ENCODE data around the gene CIC. TPM values are rescaled to one million over a fixed set of nuclear protein-coding genes. Genes with fewer than 3 reads are reported as not detected.

The CIC gene
- total and polyA plus RNA-seq, 10 of the 15 experiments (the other 5 are each of a cell fraction or from before 2014, with no cell fraction given), result 0.18 to 50.6 (median 7.1) TPM

DNA sequence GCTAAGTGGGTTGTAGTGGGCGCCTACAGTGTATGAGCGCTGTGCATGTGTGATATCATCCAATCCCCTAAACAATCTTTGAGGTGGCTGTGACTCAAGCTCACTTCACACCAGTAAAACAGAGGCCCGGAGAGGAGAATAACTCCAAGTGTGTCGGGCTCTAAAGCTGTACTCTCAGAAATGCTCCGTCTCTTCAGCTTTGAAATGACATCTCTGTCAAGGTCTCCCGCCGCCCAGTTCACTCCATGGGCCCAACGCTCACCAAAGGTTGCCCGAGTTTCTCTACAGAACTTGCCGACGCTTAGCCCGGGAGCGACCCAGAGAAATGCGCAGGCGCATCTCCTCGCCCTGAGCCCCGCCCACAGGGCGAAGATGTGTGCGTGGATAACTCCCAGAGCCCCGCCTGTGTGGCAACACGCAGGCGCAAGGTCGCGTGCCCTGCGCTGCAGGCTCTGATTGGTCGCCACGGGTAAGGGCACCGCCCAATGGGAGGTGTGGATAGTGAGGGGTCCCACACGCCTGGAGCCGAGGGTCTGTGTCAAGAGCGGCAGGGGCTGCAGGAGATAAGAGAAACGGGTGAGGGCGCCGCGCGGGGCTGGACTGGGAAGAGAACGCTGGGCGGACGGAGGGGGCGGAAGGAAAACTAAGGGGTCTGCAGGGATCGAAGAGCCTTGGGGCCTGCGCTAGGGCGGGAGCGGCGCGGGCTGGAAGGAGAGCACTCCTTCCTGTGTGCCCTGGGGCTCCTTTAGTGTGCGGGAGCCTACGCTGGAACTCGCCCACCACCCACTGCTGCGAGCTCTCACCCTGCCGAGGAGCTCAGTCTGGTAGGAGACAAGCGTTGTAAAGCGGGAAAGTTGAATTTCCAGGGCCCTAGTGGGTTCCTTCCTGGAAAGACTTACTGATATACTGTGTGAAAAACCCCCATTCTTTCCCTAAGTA lies 49.0 kb upstream of the CIC start, which contains the start of gene ZNF526:
TSS of gene ZNF526 (plus strand) at position 501 of the 939 bp plus-strand sequence. CDS start 4,092 bp downstream, outside the sequence.
- peaks cover 18% of the 10 kb centered on the region for H3K4me1 ChIP-seq (ENCODE audit: control insufficient read depth, insufficient read depth, low read length)
- DNase-seq (ENCODE audit: low read depth, low spot score) (peak; percentile 95), ATAC-seq (peak; percentile 93), FAIRE-seq (peak; percentile 92)
- H3K9ac ChIP-seq (ENCODE audit: control insufficient read depth, insufficient read depth, low read length), result peak within 1 kb of the TSS; percentile 98
- WGBS (ENCODE audit: insufficient coverage, insufficient replicate concordance, low lambda C conversion rate, missing lambda C conversion rate), result under 1% methylated on average over 53 of the region's 53 CpGs
- H3K4me3 ChIP-seq, result peak within 1 kb of the TSS; percentile 97
- in situ Hi-C loops (cut with MboI), result no loop called here
- H4K20me1 ChIP-seq (ENCODE audit: control insufficient read depth, insufficient read depth), result no peaks in the 10 kb centered on the region
- RAD21 ChIA-PET (ENCODE audit: unreplicated experiment), result interaction anchor here (0.8 to 2.6 kb wide), 4 partner anchors 14 to 59 kb away, joined by 3 to 18 read pairs (median 8); partner anchors contain the start of gene GSK3A
- H2AFZ ChIP-seq (ENCODE audit: control insufficient read depth, low read depth, low read length), result peak within 1 kb of the TSS; percentile 84
- intact Hi-C loops (cut with micrococcal nuclease; ENCODE audit: unreplicated experiment), result loop anchor here (2.0 kb wide), 2 partner anchors 23 to 61 kb away; partner anchors contain the start of gene GSK3A
- peaks cover 54% of the 10 kb centered on the region for H3K79me2 ChIP-seq (ENCODE audit: control insufficient read depth, insufficient read depth, low read length)
- CTCF ChIA-PET, result interaction anchor here (0.7 to 2.1 kb wide), 8 partner anchors 10 to 111 kb away, joined by 3 to 8 read pairs (median 4); partner anchors contain the start of gene GSK3A
- peaks cover 5 to 7% of the 10 kb centered on the region in 2 experiments; a peak in 3 of 4 replicates for H3K36me3 ChIP-seq (ENCODE audit: control insufficient read depth in 2 of 2, insufficient read depth in 2 of 2, low read length in 1 of 2)
- no peaks in the 10 kb centered on the region for H3K27me3 ChIP-seq (replicated peaks in 1 of 2; ENCODE audit: control insufficient read depth in 2 of 2, insufficient read depth in 2 of 2, low read length in 1 of 2)
- TSS peak; percentile 94 for BruUV-seq (replicated peaks)
- peak within 1 kb of the TSS; percentile 91 for H3K4me2 ChIP-seq (ENCODE audit: control insufficient read depth, insufficient read depth)
- POLR2A ChIA-PET, result interaction anchor here (0.6 to 3.1 kb wide), 12 partner anchors 12 to 204 kb away, joined by 3 to 37 read pairs (median 4); partner anchors contain the start of genes GSK3A, PAFAH1B3 and POU2F2
- H3K27ac ChIP-seq (ENCODE audit: control insufficient read depth, insufficient read depth), result peak within 1 kb of the TSS; percentile 83
- SMC1A ChIA-PET (ENCODE audit: uncharacterized antibody, unreplicated experiment), result interaction anchor here (0.7 to 2.4 kb wide), 5 partner anchors 13 to 111 kb away, joined by 3 to 10 read pairs (median 4); no protein-coding TSS in a partner anchor
- H3K9me3 ChIP-seq (replicated peaks; ENCODE audit: control insufficient read depth, insufficient read depth, low read length), result no peaks in the 10 kb centered on the region
- peak; percentile 96 for TF ChIP-seq SP1 (IDR thresholded peaks at IDR 0.05; ENCODE audit: low read depth, low read length)
- TF ChIP-seq SMARCA5 (IDR thresholded peaks at IDR 0.05), result no peak
- no peak for TF ChIP-seq ESRRA (IDR thresholded peaks at IDR 0.05; ENCODE audit: low read length)
- TF ChIP-seq ZNF207 (IDR thresholded peaks at IDR 0.05; ENCODE audit: borderline replicate concordance), result no peak
- peak; percentile 83 for TF ChIP-seq FOS (IDR thresholded peaks at IDR 0.05; ENCODE audit: borderline replicate concordance, extremely low read depth, insufficient read length)
- peak; percentile 41 for TF ChIP-seq CREB1 (IDR thresholded peaks at IDR 0.05; ENCODE audit: low read depth)
- TF ChIP-seq HDGF (IDR thresholded peaks at IDR 0.05), result peak; percentile 53; the same call in 1 of the 2 replicates
- TF ChIP-seq CBFB (IDR thresholded peaks at IDR 0.05; ENCODE audit: low read depth), result 0 out of 2 replicates have a peak, but pooled peaks have one; percentile 45
- TF ChIP-seq, protein P1, sequence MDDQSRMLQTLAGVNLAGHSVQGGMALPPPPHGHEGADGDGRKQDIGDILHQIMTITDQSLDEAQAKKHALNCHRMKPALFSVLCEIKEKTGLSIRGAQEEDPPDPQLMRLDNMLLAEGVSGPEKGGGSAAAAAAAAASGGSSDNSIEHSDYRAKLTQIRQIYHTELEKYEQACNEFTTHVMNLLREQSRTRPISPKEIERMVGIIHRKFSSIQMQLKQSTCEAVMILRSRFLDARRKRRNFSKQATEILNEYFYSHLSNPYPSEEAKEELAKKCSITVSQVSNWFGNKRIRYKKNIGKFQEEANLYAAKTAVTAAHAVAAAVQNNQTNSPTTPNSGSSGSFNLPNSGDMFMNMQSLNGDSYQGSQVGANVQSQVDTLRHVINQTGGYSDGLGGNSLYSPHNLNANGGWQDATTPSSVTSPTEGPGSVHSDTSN (IDR thresholded peaks at IDR 0.05; ENCODE audit: insufficient replicate concordance, low read depth, low read length), result no peak
- TF ChIP-seq SIX5 (IDR thresholded peaks at IDR 0.05; ENCODE audit: low read depth, low read length, severe bottlenecking), result no peak
- peak; percentile 82 for TF ChIP-seq MAX (IDR thresholded peaks at IDR 0.05; ENCODE audit: low read depth, low read length)
- TF ChIP-seq POLR2AphosphoS5 (IDR thresholded peaks at IDR 0.05; ENCODE audit: low read length), result peak; percentile 85
- TF ChIP-seq MEF2B (IDR thresholded peaks at IDR 0.05; ENCODE audit: partially characterized antibody, poor library complexity, severe bottlenecking), result no peak
- TF ChIP-seq, protein P2, sequence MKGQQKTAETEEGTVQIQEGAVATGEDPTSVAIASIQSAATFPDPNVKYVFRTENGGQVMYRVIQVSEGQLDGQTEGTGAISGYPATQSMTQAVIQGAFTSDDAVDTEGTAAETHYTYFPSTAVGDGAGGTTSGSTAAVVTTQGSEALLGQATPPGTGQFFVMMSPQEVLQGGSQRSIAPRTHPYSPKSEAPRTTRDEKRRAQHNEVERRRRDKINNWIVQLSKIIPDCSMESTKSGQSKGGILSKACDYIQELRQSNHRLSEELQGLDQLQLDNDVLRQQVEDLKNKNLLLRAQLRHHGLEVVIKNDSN (IDR thresholded peaks at IDR 0.05; ENCODE audit: borderline replicate concordance, extremely low read length, insufficient read depth, low read depth, low read length), result peak; percentile 90
- peak; percentile 91 for TF ChIP-seq POLR2A (IDR thresholded peaks at IDR 0.05; ENCODE audit: low read depth, low read length)
- TF ChIP-seq KAT2A (conservative IDR thresholded peaks at IDR 0.05; ENCODE audit: control insufficient read depth, low read depth, low read length), result no peak
- TF ChIP-seq POU2F2 (IDR thresholded peaks at IDR 0.05; ENCODE audit: borderline replicate concordance, low read depth, low read length), result no peak
- TF ChIP-seq FOXM1 (IDR thresholded peaks at IDR 0.05; ENCODE audit: low read depth, low read length), result no peak
- no peak for TF ChIP-seq RUNX3 (IDR thresholded peaks at IDR 0.05; ENCODE audit: low read length)

Data from GM12878 (cell line).